GM12878 (cell line): ENCODE results near the gene FGB. TPM values are rescaled to one million over a fixed set of nuclear protein-coding genes. Genes with fewer than 3 reads are reported as not detected.

ENCODE experiments used
- ATAC-seq: fragments of 200-7000 bp; cut with Tn5 transposase; 3 replicates; pipeline ENCODE4 v1.9.1; 2020; ENCODE audit warnings: mild to moderate bottlenecking, moderate library complexity
- BruUV-seq: library from RNA; stranded (reverse); fragments of 400-500 nt; replicated peaks from 2 replicates; lab custom pipeline; 2021; lab: Mats Ljungman, UMichigan
- CTCF ChIA-PET: fragments of 300-600 bp; sonication (Branson Sonifier 250); formaldehyde crosslinking; extraction: SDS; loops from one replicate; lab custom pipeline; 2021; ENCODE audit warnings: inconsistent platforms; lab: Yijun Ruan, JAX
- POLR2A ChIA-PET: fragments of 350-600 bp; formaldehyde crosslinking; extraction: SDS; loops from one replicate; lab custom pipeline; 2021; ENCODE audit warnings: inconsistent platforms; lab: Charles Lee
- RAD21 ChIA-PET: fragments of 300-600 bp; sonication (Branson Sonifier 250); formaldehyde crosslinking; loops from one replicate; lab custom pipeline; 2023; ENCODE audit warnings: antibody characterized with exemption; ENCODE audit not compliant: unreplicated experiment; lab: Charles Lee
- SMC1A ChIA-PET: fragments of 300-600 bp; sonication (Branson Sonifier 250); formaldehyde crosslinking; loops from one replicate; lab custom pipeline; 2023; ENCODE audit not compliant: unreplicated experiment, uncharacterized antibody; lab: Charles Lee
- DNase-seq: peaks from one replicate; pipeline ENCODE4 v3.0.0-alpha.2; 2011; ENCODE audit warnings: low read depth, low spot score
- FAIRE-seq: peaks from 3 replicates; lab custom pipeline; 2011; peaks lifted over from hg19 to GRCh38; lab: Jason Lieb, UNC
- H2AFZ ChIP-seq: 2 replicates; pipeline ENCODE4 v1.6.0; 2011; ENCODE audit warnings: low read depth, low read length, control low read depth; ENCODE audit not compliant: control insufficient read depth
- H3K27ac ChIP-seq: 2 replicates; pipeline ENCODE4 v1.5.1; 2011; ENCODE audit warnings: control low read depth; ENCODE audit not compliant: control insufficient read depth, insufficient read depth
- H3K27me3 ChIP-seq, 2 experiments: replicated peaks in 1 of 2; 2 replicates each; pipeline versions ENCODE4 v1.6.0 to v1.6.1; 2011; ENCODE audit warnings: low read length in 1 of 2; ENCODE audit not compliant: control insufficient read depth in 2 of 2, insufficient read depth in 2 of 2
- H3K36me3 ChIP-seq, 2 experiments: 2 replicates each; pipeline ENCODE4 v1.5.1; 2011; ENCODE audit warnings: low read length in 1 of 2; ENCODE audit not compliant: control insufficient read depth in 2 of 2, insufficient read depth in 2 of 2
- H3K4me1 ChIP-seq: 2 replicates; pipeline ENCODE4 v1.6.1; 2011; ENCODE audit warnings: mild to moderate bottlenecking, low read length, moderate library complexity, mixed read lengths; ENCODE audit not compliant: control insufficient read depth, insufficient read depth
- H3K4me2 ChIP-seq: 2 replicates; pipeline ENCODE4 v1.6.0; 2011; ENCODE audit warnings: control low read depth; ENCODE audit not compliant: control insufficient read depth, insufficient read depth
- H3K4me3 ChIP-seq: fragments of 200-600 bp; sonication (generic); 2 replicates; pipeline ENCODE4 v1.5.1; 2016
- H3K79me2 ChIP-seq: 2 replicates; pipeline ENCODE4 v1.6.0; 2011; ENCODE audit warnings: low read length; ENCODE audit not compliant: control insufficient read depth, insufficient read depth
- H3K9ac ChIP-seq: 2 replicates; pipeline ENCODE4 v1.8.0; 2011; ENCODE audit warnings: low read length, control low read depth, mixed read lengths; ENCODE audit not compliant: control insufficient read depth, insufficient read depth
- H3K9me3 ChIP-seq: replicated peaks from 3 replicates; pipeline ENCODE4 v1.5.1; 2011; ENCODE audit warnings: mild to moderate bottlenecking, low read length; ENCODE audit not compliant: control insufficient read depth, insufficient read depth
- H4K20me1 ChIP-seq: 2 replicates; pipeline ENCODE4 v1.6.0; 2011; ENCODE audit not compliant: control insufficient read depth, insufficient read depth
- EED ChIP-seq: sonication (generic); IDR thresholded peaks from 2 replicates; pipeline ENCODE4 v1.6.1; 2016; ENCODE audit warnings: antibody characterized with exemption, low read depth
- HDGF ChIP-seq: fragments of 450-650 bp; IDR thresholded peaks from 2 replicates; pipeline ENCODE4 v1.6.1; 2016; ENCODE audit warnings: antibody characterized with exemption
- WGBS: methylation state at CpG from one replicate; pipeline ENCODE4 v1.1.6; 2016; ENCODE audit warnings: low lambda C conversion rate; ENCODE audit not compliant: insufficient replicate concordance, insufficient coverage; ENCODE audit errors: missing lambda C conversion rate; 5-methylcytosine and 5-hydroxymethylcytosine counted together
- in situ Hi-C: fragments of 300-500 bp; cut with MboI; formaldehyde crosslinking; loops from 9 replicates; pipeline ENCODE4 v1.14.3; 2018; ENCODE audit warnings: mixed read lengths
- intact Hi-C: fragments of 100-400 bp; cut with micrococcal nuclease; formaldehyde crosslinking; loops from one replicate; pipeline ENCODE4 v1.14.2; 2022; ENCODE audit not compliant: unreplicated experiment
- polyA plus RNA-seq, 11 experiments: library from polyadenylated mRNA; depleted of rRNA in 4 of 11; unstranded in 6 of 11; stranded (reverse) in 5 of 11; fragments of >200 nt; fragmentation: Nextera tagmentation in 4 of 11; fragmentation: Illumina TruSeq in 1 of 11; extraction: Ambion mirVana in 4 of 11; extraction: Trizol in 1 of 11; gene quantifications; 1 replicate in 1 of 11; 2 replicates in 10 of 11; pipeline versions ENCODE4 v1.2.1 to v1.2.3, GENCODE V29; 2011 to 2016; ENCODE audit warnings: inconsistent platforms in 2 of 11, missing spikeins in 2 of 11, low read depth in 1 of 11
- total RNA-seq, 4 experiments: library from RNA; depleted of rRNA in 3 of 4; stranded (reverse); fragments of >200 nt in 3 of 4; fragmentation: Illumina TruSeq in 1 of 4; extraction: Trizol in 1 of 4; gene quantifications; 2 replicates each; pipeline versions ENCODE4 v1.2.1 to v1.2.3, GENCODE V29; 2013 to 2021
- TF ChIP-seq, protein P1 (sequence below): fragments of 450-650 bp; IDR thresholded peaks from 2 replicates; pipeline ENCODE4 v1.6.1; 2016; ENCODE audit warnings: mild to moderate bottlenecking
- TF ChIP-seq, protein P2 (sequence below): fragments of 450-650 bp; IDR thresholded peaks from 2 replicates; pipeline ENCODE4 v1.6.1; 2017; ENCODE audit warnings: antibody characterized with exemption, mild to moderate bottlenecking, moderate library complexity

The FGB gene
- total and polyA plus RNA-seq, 10 of the 15 experiments (the other 5 are each of a cell fraction or from before 2014, with no cell fraction given), result 0.04 to 2.7 TPM; not detected in 8

DNA sequence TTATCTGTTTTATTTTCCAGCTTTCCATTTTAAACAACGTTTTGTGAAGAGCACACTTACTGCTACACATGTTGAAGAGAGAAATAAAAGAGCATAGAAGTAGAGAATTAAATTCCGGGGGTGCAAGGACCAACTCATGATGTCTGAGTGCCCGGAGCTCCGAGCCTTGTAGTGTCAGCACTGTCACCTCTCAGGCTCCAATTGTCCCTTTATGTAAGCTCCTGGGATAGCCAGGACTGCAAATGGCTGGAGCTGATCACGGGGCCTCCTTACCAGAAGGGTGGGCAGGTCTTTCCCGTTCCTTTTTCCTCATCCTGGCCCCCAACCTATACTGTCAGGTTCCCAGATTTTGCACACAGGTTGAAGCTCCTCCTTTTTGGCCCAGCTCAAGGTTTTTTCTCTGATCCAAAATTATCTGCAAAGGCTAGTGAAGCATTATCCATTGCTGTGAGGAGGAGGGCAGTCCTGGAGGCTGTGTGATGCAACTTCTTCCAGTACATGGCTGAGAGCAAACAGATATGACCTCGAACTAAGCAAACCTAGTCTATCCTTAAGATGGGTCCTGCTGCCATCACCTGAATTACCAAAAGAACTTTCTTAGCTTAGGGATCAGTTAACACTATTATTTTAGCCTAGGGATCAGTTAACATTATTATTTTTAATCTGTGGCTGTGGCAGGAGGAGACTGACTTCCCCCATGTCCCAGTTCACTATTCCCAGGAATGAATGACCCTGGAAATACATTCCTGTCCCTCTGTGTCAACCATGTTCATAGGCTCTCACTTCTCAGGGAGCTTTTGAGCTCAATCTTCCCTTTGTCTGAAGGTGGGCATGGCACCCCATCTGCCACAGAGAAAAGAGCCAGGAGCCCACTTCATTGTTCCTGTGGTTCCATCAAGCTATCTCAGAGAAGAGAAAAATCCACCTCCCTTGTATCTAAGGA lies 49.9 kb downstream of the FGB start, which contains the start of gene FGG:
TSS of gene FGG (minus strand) at position 185 of the 943 bp plus-strand sequence. CDS start at position 138, 47 bp downstream.
- ATAC-seq (no peak), DNase-seq (no peak), FAIRE-seq (no peak)
- no peaks in the 10 kb centered on the region for H3K36me3 ChIP-seq
- no peak within 1 kb of the TSS for H3K9ac ChIP-seq
- POLR2A ChIA-PET, result no interaction called here
- CTCF ChIA-PET, result interaction anchor here (0.8 to 19.0 kb wide), 3 partner anchors 9 to 59 kb away, joined by 3 to 796 read pairs (median 8); partner anchors contain the start of genes FGB and PLRG1
- H3K9me3 ChIP-seq, result no peaks in the 10 kb centered on the region
- intact Hi-C loops (no loop called here), in situ Hi-C loops (no loop called here)
- no TSS peak for BruUV-seq
- H2AFZ ChIP-seq, result no peak within 1 kb of the TSS
- no peak within 1 kb of the TSS for H3K27ac ChIP-seq
- RAD21 ChIA-PET, result interaction anchor here (1.1 to 1.3 kb wide), 2 partner anchors 10 to 53 kb away, joined by 3 read pairs; no protein-coding TSS in a partner anchor
- no peaks in the 10 kb centered on the region for H3K79me2 ChIP-seq
- H3K4me1 ChIP-seq, result peaks cover 13% of the 10 kb centered on the region
- no peak within 1 kb of the TSS for H3K4me2 ChIP-seq
- no peaks in the 10 kb centered on the region for H4K20me1 ChIP-seq
- H3K4me3 ChIP-seq, result no peak within 1 kb of the TSS
- TF ChIP-seq EED (no peak), HDGF (no peak)
- TF ChIP-seq, protein P1, sequence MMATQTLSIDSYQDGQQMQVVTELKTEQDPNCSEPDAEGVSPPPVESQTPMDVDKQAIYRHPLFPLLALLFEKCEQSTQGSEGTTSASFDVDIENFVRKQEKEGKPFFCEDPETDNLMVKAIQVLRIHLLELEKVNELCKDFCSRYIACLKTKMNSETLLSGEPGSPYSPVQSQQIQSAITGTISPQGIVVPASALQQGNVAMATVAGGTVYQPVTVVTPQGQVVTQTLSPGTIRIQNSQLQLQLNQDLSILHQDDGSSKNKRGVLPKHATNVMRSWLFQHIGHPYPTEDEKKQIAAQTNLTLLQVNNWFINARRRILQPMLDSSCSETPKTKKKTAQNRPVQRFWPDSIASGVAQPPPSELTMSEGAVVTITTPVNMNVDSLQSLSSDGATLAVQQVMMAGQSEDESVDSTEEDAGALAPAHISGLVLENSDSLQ, result no peak
- TF ChIP-seq, protein P2, sequence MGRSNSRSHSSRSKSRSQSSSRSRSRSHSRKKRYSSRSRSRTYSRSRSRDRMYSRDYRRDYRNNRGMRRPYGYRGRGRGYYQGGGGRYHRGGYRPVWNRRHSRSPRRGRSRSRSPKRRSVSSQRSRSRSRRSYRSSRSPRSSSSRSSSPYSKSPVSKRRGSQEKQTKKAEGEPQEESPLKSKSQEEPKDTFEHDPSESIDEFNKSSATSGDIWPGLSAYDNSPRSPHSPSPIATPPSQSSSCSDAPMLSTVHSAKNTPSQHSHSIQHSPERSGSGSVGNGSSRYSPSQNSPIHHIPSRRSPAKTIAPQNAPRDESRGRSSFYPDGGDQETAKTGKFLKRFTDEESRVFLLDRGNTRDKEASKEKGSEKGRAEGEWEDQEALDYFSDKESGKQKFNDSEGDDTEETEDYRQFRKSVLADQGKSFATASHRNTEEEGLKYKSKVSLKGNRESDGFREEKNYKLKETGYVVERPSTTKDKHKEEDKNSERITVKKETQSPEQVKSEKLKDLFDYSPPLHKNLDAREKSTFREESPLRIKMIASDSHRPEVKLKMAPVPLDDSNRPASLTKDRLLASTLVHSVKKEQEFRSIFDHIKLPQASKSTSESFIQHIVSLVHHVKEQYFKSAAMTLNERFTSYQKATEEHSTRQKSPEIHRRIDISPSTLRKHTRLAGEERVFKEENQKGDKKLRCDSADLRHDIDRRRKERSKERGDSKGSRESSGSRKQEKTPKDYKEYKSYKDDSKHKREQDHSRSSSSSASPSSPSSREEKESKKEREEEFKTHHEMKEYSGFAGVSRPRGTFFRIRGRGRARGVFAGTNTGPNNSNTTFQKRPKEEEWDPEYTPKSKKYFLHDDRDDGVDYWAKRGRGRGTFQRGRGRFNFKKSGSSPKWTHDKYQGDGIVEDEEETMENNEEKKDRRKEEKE, result no peak
- TF ChIP-seq, all 136 proteins: peak for 0
- H3K27me3 ChIP-seq, result no peaks in the 10 kb centered on the region
- SMC1A ChIA-PET, result interaction anchor here (1.1 to 1.7 kb wide), 3 partner anchors 50 to 64 kb away, joined by 3 to 6 read pairs (median 5); partner anchors contain the start of gene FGB
- 36% methylated on average over 7 of the region's 7 CpGs for WGBS
